GM19035 (cell line): ENCODE data around the gene FOXQ1.
"Not testable (repeated sequence)": the region's sequence is repeated elsewhere in the genome, so short reads cannot be mapped to it uniquely, and the experiment has no call there.

Experiments used
- ATAC-seq: cut with Tn5 transposase; IDR thresholded peaks from one replicate; pipeline ENCODE4 v1.9.1; 2021; ENCODE audit not compliant: unreplicated experiment

The FOXQ1 gene

DNA sequence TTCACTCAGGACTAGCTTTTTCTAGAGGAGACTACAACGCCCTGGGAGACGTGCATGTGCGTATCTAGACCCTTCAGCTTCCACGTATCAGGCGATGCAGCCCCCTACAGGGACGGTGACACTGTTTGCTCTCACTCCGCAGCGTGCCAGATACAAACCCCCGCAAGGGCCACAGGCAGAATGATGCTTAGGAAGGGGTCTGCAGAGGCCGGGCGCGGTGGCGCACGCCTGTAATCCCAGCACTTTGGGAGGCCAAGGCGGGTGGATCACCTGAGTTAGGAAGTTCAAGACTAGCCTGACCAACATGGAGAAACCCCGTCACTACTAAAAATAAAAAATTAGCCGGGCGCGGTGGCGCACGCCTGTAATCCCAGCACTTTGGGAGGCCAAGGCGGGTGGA, 6.7 kb downstream of the FOXQ1 start:
- not testable (repeated sequence) for ATAC-seq

DNA sequence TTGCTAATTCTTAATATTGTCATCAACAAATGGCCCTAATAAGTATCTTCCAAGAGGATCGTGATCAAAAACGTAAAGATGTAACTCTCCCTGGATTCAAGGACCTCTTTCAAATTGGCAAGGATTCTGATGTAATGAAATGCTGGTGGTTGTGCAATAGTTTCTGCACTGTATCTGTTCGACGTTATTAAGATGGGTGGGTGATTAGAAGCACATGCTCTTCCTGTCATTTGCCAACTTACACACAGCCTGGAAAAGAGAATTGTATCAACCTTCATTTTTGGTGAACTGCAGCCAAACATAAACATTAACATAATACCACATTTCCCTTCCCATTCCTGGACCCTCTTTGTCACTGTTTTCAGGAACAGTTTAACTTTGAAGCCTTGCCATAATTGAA, 9.8 kb downstream of the FOXQ1 start:
- no peak for ATAC-seq

DNA sequence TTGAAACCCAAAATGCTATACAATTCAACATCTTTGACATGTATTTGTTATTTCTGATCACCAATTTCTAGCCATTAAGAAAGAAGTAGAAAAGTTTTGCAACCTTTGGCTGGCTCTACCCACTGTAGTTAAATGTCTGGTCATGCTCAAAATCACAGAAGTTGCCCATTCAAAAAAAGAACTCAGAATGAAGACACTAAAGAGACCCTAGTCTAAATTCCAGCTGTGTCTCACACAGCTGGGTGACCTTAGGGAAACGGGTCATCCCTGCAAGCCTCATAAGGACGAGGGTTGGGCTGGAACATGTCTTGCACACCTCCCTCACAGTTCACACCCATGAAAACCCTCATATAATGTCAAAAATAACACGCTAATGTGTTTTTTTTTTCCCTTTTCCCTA, 10.3 kb downstream of the FOXQ1 start:
- no peak for ATAC-seq

DNA sequence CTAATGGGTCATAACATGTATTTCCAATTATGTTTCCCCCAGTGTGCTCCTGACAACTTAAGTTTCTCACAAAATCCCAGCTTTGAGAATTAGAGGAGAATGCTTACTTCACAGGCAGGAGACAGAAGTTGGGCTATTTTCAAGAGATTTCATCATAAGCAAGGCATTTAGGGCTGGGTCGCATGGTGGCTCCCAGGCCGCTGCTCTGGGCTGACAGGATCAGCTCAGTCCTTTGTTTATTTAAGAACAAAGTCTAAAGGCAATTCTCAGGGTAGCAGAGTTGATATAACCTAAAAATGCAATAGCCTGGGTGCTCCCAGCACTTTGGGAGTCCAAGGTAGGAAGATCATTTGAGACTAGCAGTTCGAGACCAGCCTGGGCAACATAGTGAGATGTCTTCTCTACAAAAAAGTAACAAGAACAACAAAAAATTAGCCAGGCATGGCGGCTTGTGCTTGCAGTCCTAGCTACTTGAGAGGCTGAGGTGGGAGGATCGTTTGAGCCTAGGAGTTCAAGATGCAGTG, 10.9 kb downstream of the FOXQ1 start:
- ATAC-seq: no peak

DNA sequence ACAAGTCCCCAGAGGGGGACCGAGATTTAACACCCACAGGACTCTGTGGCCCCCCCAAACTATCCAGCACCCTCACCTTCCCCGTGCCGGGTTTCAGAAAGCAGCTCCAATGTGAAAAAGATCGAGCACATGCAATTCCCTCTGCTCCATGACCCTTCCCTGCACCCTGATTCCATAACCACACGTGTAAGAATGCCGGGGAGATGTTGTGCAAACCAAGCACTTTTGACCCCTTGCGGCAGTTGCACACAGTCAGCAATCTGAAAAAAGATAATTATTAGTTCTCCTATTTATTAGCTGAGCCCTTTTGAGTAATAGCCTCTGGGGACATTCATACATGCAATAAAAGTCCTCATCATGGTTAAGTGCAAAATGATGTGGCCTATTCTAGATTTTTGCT, 13.0 kb downstream of the FOXQ1 start:
- no peak for ATAC-seq

DNA sequence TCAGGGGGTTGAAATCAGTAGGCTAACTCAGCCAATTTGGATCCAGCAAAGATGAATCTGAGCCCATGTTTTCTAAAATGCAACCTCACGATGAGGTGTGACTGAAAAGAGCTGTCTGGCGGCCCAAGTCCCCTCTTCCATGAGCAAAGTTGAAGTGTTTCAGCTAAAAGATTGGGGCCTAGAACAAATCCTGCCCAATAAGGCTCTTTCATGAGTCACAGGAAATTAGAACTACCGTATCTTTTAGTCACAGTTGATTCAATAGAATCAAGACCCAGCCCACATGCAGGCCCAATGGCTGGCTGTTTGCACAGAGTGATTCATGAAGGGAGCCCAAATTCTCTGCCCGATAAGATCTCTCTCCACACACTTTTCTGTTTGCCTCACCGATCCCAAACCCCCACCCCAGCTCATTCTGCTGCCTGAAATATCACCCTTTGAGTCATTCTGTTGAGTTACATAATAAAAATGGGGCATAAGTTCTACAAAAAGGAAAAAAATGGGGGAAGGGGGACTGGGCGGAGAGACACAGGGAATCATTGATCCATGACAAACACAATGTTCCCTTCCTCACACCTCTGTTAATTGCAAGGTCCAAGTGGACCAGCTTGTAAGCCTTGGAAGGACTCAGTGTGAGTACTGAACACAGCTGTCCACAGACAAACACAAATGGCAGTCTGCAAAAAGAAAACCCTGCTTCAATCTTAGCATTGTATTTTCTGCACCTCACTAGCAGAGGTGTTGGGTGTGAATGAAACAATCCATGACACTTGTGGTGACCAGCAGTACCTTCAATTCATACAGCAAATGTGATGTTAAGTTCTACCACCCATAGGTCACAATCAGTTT, 13.8 kb downstream of the FOXQ1 start:
- no peak for ATAC-seq

DNA sequence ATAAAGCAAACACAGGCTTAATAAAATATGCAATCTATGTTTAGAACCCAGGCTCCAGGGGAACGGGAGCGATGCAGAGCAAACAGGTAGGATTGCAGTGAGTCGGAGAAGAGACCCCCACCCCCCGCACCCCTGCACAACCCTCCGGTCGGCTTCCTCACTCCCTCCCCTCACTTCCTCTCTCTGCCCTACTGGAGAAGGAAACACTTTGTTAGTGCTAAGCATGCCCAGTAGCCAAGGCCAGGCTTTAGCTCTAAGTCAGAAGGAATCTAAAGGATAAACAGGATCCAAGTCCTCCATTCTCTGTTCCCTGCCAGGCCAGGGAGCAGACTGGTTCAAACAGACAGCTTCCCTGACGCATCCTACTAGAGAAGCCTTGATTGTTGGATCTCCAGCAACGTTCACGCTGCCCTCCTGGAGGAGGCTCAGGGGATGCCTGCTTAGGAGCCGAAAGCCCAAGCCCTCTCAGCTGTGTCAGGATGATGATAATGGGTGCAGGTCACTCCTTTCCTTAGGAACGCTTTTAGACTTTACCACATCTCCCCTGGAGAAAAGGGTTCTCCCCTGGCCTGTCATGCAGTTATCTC, 14.7 kb downstream of the FOXQ1 start:
- ATAC-seq: no peak

DNA sequence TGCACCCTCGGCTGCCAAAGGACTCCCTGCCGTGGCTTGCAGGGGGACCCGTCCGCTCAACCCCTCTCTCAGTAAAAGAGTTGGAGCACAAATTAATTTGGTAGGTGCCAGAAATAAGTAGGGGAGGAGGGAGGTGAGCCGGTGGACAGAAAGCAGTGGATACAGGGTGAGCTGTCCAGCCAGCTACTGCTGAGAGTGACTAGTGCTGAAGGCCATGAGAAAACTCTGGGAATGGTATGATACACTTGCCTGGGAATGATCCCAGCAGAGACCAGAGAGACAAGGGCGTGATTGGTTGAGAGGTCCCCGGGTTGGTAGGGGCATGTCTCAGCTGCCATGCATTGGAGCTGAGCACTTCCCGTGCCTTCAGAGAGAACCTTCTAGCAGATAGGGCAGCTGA, 15.7 kb downstream of the FOXQ1 start:
- ATAC-seq: no peak

DNA sequence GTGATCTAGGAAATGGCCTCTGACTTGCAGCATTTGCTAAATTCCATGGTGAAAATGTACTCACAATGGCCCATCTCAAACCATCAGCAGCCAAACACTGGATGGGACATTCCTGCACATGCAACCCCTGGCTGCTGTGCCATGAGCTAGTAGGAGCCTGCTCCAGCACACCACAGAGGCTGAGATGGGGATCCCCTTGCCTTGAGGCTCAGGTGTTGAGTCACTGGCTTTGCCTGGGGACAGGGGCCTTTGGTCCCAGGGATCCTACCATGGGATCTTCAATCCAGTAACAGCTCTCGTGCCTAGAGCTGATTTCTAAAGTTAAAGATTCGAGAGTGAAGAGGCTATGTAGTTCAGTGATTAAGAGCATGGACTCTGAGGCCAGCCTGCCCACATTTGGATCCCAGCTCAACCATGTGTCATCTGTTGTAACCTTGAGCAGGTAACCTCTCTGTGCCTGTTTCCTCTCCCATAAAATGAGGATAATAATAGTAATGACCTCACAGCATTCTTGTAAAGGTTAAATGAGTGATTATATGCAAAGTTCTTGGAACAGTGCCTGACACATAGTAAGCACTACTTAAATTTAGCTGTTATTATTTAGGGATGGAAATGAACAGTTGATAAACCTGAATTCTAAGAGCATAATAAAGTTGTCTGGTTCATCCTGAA, 16.4 kb downstream of the FOXQ1 start:
- ATAC-seq: no peak

DNA sequence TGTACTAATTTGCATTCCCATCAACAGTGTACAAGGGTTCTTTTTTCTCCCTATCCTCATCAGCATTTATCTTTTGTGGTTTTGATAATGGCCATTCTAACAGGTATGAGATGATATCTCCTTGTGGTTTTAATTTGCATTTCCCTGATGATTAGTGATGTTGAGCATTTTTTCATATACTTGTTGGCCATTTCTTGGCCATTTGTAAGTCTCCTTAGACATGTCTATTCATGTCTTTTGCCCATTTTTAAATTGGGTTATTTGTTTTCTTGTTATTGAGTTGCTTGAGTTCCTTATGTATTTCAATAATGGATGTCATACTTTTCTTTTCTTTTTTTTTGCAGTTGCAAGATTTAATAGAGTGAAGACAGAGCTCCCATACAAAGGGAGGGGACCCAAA, 17.8 kb downstream of the FOXQ1 start:
- no peak for ATAC-seq

DNA sequence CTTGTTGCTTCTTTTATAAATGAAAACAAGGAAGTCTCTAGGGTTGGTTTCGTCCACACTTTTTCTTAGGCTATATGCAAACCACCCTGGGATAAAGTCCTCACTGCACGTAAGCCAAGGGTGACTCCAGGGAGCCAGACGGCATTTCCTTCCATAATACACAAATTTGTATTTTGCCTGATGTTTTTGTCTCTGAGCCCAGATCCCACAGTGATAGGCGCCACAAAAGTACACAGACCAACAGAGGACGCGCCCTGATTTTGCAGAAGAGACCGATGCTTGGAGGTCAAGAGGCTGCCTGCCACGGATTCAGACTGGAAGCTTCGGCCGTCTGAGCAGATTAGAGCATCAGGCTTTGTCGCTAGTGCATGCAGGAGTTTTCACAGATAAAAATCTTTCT, 22.8 kb downstream of the FOXQ1 start:
- ATAC-seq: no peak

DNA sequence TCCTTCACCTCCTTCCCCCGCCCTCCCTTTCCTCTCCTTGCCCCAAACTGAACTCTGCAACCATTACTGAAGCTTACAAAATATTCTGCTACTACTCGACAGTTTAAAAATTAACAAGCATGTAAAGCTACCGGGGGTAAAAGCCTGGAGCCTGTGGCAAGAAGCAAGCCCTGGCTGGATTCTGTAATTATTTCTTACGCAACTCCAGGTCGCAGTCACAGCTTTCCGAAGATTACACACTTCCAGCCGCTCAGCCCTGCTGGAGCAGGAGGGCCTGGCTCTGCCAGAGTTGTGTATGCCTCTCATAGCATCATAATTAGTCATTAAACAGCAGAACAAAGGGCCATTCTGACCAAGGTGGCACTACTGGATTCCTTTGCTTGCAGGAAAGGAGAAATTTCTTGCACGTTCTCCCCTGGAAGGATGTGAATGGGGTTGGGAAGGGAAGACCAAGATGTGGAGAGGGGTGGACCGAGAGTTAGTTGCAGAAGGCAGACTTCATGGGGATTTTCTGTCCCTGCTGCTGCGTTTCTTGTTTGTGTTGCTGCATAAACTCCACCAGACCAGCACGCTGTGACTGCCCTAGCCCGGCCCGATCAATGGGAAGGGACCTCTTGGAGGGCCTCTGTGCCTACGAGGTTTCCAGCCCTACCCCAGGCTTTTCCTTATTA, 23.6 kb downstream of the FOXQ1 start:
- no peak for ATAC-seq

DNA sequence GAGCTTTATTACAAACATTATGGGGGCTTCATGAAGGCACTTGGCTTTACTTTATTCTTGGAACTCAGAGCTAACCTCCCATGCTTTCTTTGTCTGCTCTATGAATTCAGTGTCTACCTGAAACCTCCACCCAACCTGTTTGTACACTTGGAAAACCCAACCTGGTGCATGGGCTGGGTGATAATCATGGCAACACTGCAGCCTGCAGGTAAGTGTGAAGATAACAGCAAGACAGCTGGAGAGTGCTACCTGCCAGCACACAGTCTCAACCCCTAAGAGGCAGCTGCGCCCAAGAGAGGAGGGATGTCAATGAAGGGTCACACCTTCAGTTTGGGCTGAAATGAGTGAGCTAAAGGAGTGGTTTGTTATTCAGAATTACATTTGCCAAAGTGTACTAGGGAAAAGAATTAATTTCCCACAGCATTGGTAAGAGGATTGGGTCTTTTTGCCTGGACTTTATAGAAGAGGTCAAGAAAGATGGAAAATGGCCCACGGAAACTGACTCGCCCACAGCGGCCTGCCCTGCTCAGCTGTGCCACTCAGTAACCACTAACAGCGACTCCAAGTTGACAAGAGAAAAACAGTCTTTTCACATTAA, 24.4 kb downstream of the FOXQ1 start:
- no peak for ATAC-seq

DNA sequence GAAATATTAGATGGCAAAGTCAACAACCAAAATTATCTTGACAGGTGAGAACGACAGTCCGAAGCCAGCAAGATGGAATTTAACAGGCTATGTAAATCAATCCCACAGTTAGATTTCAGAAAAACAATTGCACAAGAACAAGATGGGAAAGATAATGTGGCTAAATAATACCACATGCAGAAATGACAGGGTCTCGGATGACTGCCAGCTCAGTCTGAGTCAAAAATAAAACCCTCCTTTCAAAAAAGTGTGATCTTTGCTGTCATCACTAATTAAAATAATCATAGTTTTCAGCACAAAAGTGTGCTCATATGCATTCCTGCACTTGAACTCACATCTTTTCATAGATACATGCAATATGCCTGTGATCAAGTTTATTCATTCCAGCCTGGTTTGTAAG, 25.9 kb downstream of the FOXQ1 start:
- no peak for ATAC-seq

DNA sequence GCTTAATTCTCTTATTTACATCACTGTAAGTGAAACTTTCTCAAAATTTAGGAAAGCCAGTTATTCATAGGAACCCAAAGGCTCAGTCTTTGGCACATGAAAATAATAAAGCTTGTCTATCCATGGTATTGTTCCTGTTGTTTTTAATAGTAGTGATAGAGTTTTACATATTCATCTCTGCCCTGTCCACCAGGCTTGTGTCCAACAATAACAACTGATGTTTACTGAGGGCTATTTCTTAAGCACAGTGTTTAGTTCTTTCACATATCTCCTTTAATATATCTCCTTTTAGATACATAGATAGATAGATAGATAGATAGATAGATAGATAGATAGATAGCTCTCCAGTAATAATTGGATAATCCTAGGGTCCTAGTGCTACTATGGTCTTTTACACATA, 34.2 kb downstream of the FOXQ1 start:
- ATAC-seq: no peak

DNA sequence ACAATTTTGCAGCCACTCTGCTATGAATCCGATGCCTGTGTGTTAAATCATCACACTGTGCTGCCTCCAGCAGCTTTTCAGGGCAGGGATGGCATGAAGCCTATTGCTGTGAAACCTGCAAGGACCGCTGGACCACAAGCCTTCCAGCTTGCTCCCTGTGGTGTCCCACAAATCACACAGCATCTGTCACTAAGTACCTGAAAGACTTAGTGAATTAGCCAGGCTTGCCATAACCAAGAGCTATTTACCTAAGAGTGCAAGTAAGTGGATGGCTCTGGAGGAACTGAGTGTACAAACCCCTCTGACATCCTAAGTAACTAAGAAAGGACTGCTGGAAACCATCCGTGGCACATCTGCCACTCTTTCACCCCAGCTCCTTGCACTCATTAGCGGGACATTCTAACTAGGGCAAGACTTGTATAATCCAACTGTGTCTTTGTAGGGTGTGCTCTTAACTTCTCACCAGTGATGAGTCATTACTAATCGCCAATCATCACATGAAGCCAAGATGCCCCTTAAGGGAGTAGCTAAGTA, 34.7 kb downstream of the FOXQ1 start:
- no peak for ATAC-seq

DNA sequence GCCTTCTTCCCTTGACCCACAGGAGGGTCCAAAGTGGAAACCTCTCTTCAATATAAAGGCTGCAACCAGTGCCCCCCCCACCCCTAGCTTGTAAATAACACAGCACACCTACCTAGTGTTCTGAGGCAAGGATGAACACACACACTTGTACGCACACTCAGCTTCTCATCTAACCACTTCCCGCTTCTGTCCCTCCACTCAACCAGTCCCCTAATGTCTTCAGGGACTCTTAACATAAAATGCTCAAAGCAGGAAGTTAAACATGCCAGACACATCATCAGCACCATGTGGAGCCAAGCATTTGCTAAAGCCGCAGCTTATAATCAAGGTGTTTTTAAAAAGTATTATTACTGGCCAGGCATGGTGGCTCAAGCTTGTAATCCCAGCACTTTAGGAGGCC, 35.3 kb downstream of the FOXQ1 start:
- no peak for ATAC-seq

DNA sequence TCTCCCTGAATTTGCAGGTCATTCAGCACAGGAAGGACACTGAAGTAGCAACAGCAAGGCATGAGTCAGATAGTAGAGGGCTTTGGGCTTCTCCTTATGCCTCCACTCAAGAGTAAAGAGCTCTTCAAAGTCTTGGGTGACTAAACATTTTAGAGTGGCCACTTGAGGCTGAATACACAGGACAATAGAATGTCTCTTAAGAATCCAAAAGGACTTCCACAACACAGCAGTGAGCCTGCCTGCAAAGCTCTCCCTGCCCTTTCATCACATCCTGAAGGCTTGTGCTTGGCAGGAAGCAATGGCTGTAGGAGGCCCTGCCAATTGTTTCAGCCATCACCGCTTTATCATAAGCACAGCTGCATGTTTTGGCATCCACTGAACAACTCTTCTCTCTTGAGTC, 36.8 kb downstream of the FOXQ1 start:
- ATAC-seq: no peak

DNA sequence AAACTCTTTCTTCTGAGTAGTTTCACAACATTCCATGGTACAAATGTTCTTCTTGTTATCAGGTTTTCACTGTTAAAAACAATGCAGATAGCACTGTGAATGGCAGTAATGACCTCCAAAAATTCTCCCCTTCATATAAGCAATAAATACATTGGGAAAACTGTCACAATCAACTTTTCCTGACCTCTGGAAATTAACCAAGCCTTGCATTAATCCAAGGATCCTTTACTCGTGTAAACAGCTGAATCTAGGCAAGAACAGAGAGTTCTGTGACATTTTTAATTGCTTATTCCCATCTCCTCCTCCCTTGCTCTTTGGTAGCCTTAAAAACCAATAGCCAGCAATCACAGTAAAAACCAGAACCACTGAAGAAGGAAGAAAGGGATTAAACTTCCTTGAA, 37.8 kb downstream of the FOXQ1 start:
- ATAC-seq: no peak

DNA sequence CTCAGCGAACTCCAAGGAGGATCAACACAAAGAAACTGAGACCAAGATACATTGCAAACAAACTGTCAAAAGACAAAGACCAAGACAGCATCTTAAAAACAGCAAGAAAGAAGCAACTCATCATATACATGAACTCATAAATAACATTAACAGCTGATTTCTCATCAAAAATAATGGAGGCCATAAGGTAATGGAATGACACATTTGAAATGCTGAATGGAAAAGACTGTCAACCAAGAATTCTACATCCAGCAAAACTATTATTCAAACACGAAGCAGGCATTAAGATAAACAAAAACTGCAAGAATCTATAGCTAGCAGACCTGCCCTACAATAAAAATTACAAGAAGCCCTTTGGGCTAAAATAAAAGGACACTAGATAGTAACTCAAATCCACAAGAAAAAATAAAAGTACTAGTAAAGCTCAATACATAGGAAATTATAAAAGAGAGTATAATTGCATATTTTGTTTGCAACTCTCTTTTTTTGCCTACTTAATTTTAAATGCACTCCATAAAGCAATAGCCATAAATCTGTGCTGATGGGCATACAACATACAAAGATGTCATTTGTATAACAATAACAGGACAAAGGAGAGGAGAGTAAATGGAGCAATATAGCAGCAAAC, 39.6 kb downstream of the FOXQ1 start:
- ATAC-seq: no peak
